ENCODE measurements around the gene PURB. TPM values are rescaled to one million over a fixed set of nuclear protein-coding genes. Genes with fewer than 3 reads are reported as not detected.
A peak's percentile ranks its signal among the peaks of the same experiment; 100 is the strongest.
"Not testable (repeated sequence)": the region's sequence is repeated elsewhere in the genome, so short reads cannot be mapped to it uniquely, and the experiment has no call there.

The PURB gene
- total and polyA plus RNA-seq, 7 experiments from 2014 or later: 1.7 to 30.5 (median 22.3) TPM

DNA sequence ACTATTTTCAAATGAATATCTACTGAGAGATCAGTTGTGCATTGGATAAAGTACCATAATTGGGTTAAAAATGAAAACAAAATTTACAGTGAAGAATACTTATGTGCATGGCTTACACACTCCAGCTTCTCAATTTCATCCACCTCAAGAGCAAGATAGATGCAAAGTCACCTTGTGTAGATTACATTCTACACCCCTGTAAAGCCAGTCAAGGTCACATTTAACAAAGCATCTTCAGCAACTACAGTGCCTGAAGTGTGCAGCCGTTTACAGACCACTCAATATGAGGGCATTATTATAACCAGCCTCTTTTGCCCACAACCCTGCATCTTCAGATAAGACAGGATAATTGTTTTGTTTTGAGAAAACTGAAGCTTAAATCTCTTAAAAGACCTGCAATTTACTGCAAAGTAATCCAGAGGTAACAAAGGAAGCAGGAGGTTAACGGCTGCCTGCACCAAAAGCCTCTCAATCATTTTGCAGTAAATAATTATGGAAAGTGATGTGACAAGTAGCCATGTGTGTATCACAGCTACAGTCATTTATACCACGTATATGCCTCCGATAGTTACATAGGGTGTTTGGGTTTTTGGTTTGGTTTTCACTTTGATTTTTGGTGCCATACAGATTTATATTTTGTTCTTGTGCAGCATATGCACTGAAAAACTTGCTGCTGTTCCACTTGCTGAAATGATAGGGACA is 4.9 kb downstream of the PURB start:
- intact Hi-C loops (cut with micrococcal nuclease): no loop called here

GRCh38 chr7:44876393-44876792 is 8.9 kb downstream of the PURB start:
- Mint-ChIP-seq H3K27me3 (no peaks in the 10 kb centered on the region), H3K4me3 (no peak overlapping the region), H3K4me1 (peaks cover 0 to 31% (median 19%) of the 10 kb centered on the region in 7 donors), H3K9me3 (peaks cover 0 to 80% (median 24%) of the 10 kb centered on the region in 11 donors), H3K27ac (no peak overlapping the region), H3K36me3 (peaks cover 0 to 26% (median 15%) of the 10 kb centered on the region in 5 donors)
- Histone ChIP-seq H3K4me3 (ENCODE audit: low read length) (no peak overlapping the region), H3K27ac (ENCODE audit: low read depth, low read length) (no peak overlapping the region), H3K36me3 (ENCODE audit: control insufficient read depth in 2 of 3, insufficient read depth in 3 of 3, low read length in 3 of 3) (no peaks in the 10 kb centered on the region), H3K27me3 (ENCODE audit: control insufficient read depth in 2 of 2, insufficient read depth in 2 of 2, low read length in 2 of 2) (no peaks in the 10 kb centered on the region), H3K9me3 (ENCODE audit: control insufficient read depth in 2 of 3, low read length in 3 of 3) (peaks cover 0 to 21% (median 0%) of the 10 kb centered on the region in 3 experiments), H3K4me1 (ENCODE audit: control insufficient read depth in 2 of 2, insufficient read depth in 2 of 2, low read length in 2 of 2) (peaks cover 2 to 14% of the 10 kb centered on the region in 2 donors)
- POLR2A ChIA-PET: interaction anchor here (1.5 kb wide), 1 partner anchor 9 kb away, joined by 4 read pairs; no protein-coding TSS in a partner anchor
- intact Hi-C loops (cut with micrococcal nuclease): no loop called here
- ATAC-seq (no peak), DNase-seq (no peak)
- CTCF ChIA-PET: interaction anchor here (0.7 kb wide), 1 partner anchor 1324 kb away, joined by 3 read pairs; no protein-coding TSS in a partner anchor

More for the DNA sequence above, 4.9 kb downstream of the PURB start:
- peaks cover 0 to 3% (median 0%) of the 10 kb centered on the region in 3 experiments for H3K36me3 ChIP-seq (ENCODE audit: control insufficient read depth in 2 of 3, insufficient read depth in 3 of 3, low read length in 3 of 3)
- no peaks in the 10 kb centered on the region for H3K27me3 ChIP-seq (ENCODE audit: control insufficient read depth in 2 of 2, insufficient read depth in 2 of 2, low read length in 2 of 2)
- peak overlapping the region in 7 of 10 donors; percentile 5 to 83 (median 32) for H3K4me3 Mint-ChIP-seq
- H3K9me3 Mint-ChIP-seq: peaks cover 0 to 91% (median 35%) of the 10 kb centered on the region in 11 donors
- ChIA-PET POLR2A (interaction anchor here (0.6 to 1.3 kb wide), 4 partner anchors 14 to 99 kb away, joined by 3 to 4 read pairs (median 3); partner anchors contain the start of gene MYO1G), CTCF (interaction anchor here (2.2 kb wide), 1 partner anchor 23 kb away, joined by 5 read pairs; no protein-coding TSS in a partner anchor)
- ATAC-seq: no peak
- peaks cover 0 to 33% (median 25%) of the 10 kb centered on the region in 5 donors for H3K36me3 Mint-ChIP-seq
- peak overlapping the region in 3 of 9 donors; percentile 11 to 73 (median 28) for H3K27ac Mint-ChIP-seq
- H3K27me3 Mint-ChIP-seq: no peaks in the 10 kb centered on the region
- peaks cover 0 to 57% (median 42%) of the 10 kb centered on the region in 7 donors for H3K4me1 Mint-ChIP-seq
- no peak for DNase-seq
- H3K9me3 ChIP-seq (ENCODE audit: control insufficient read depth in 2 of 3, low read length in 3 of 3): peaks cover 6 to 30% (median 18%) of the 10 kb centered on the region in 3 experiments
- no peak overlapping the region for H3K27ac ChIP-seq (ENCODE audit: low read depth, low read length)
- peaks cover 19 to 39% of the 10 kb centered on the region in 2 donors for H3K4me1 ChIP-seq (ENCODE audit: control insufficient read depth in 2 of 2, insufficient read depth in 2 of 2, low read length in 2 of 2)
- no peak overlapping the region for H3K4me3 ChIP-seq (ENCODE audit: low read length)

DNA sequence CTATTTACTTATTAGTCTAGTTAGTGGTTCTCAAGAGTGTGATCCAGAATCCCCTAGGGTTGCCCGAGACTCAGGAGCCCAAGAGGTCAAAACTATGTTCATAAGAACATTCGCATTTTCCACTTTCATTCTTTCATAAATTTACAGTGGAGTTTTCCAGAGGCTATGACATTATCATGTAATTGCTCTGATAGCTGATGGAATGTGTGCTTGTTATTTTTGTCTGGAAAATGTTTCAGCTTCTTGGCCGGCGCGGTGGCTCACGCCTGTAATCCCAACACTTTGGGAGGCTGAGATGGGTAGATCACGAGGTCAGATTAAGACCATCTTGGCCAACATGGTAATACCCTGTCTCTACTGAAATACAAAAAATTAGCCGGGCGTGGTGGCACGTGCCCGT is 10.1 kb downstream of the PURB start:
- peaks cover 0 to 21% (median 0%) of the 10 kb centered on the region in 3 experiments for H3K9me3 ChIP-seq (ENCODE audit: control insufficient read depth in 2 of 3, low read length in 3 of 3)
- intact Hi-C loops (cut with micrococcal nuclease): no loop called here
- no peaks in the 10 kb centered on the region for H3K27me3 Mint-ChIP-seq
- H3K36me3 Mint-ChIP-seq: peaks cover 0 to 18% (median 8%) of the 10 kb centered on the region in 5 donors
- H3K27ac Mint-ChIP-seq: no peak overlapping the region
- peaks cover 0 to 19% (median 9%) of the 10 kb centered on the region in 7 donors for H3K4me1 Mint-ChIP-seq
- ATAC-seq (no peak), DNase-seq (no peak)
- H3K4me3 Mint-ChIP-seq: no peak overlapping the region
- H3K4me1 ChIP-seq (ENCODE audit: control insufficient read depth in 2 of 2, insufficient read depth in 2 of 2, low read length in 2 of 2): peaks cover 0 to 5% of the 10 kb centered on the region in 2 donors
- no peaks in the 10 kb centered on the region for H3K36me3 ChIP-seq (ENCODE audit: control insufficient read depth in 2 of 3, insufficient read depth in 3 of 3, low read length in 3 of 3)
- H3K27ac ChIP-seq (ENCODE audit: low read depth, low read length): no peak overlapping the region
- ChIA-PET CTCF (no interaction called here), POLR2A (interaction anchor here (0.7 to 1.0 kb wide), 2 partner anchors 9 to 240 kb away, joined by 3 to 4 read pairs; no protein-coding TSS in a partner anchor)
- H3K4me3 ChIP-seq (ENCODE audit: low read length): no peak overlapping the region
- no peaks in the 10 kb centered on the region for H3K27me3 ChIP-seq (ENCODE audit: control insufficient read depth in 2 of 2, insufficient read depth in 2 of 2, low read length in 2 of 2)
- peaks cover 0 to 74% (median 21%) of the 10 kb centered on the region in 11 donors for H3K9me3 Mint-ChIP-seq

- ATAC-seq: no peak
- Mint-ChIP-seq H3K36me3 (peaks cover 0 to 6% (median 0%) of the 10 kb centered on the region in 5 donors), H3K4me3 (no peak overlapping the region), H3K9me3 (peaks cover 0 to 60% (median 20%) of the 10 kb centered on the region in 11 donors), H3K27ac (no peak overlapping the region), H3K27me3 (no peaks in the 10 kb centered on the region), H3K4me1 (peaks cover 0 to 6% (median 0%) of the 10 kb centered on the region in 7 donors)
- CTCF ChIA-PET: interaction anchor here (0.6 to 0.8 kb wide), 2 partner anchors 21 to 127 kb away, joined by 3 to 6 read pairs; no protein-coding TSS in a partner anchor
- no peaks in the 10 kb centered on the region for H3K27me3 ChIP-seq (ENCODE audit: control insufficient read depth in 2 of 2, insufficient read depth in 2 of 2, low read length in 2 of 2)
- POLR2A ChIA-PET: interaction anchor here (1.6 kb wide), 1 partner anchor 12 kb away, joined by 10 read pairs; the partner anchor contains the start of gene PURB
- no peaks in the 10 kb centered on the region for H3K36me3 ChIP-seq (ENCODE audit: control insufficient read depth in 2 of 3, insufficient read depth in 3 of 3, low read length in 3 of 3)
- no peak for DNase-seq
- peaks cover 0 to 14% (median 0%) of the 10 kb centered on the region in 3 experiments for H3K9me3 ChIP-seq (ENCODE audit: control insufficient read depth in 2 of 3, low read length in 3 of 3)
- no peaks in the 10 kb centered on the region for H3K4me1 ChIP-seq (ENCODE audit: control insufficient read depth in 2 of 2, insufficient read depth in 2 of 2, low read length in 2 of 2)
- no peak overlapping the region for H3K4me3 ChIP-seq (ENCODE audit: low read length)
- H3K27ac ChIP-seq (ENCODE audit: low read depth, low read length): no peak overlapping the region
- intact Hi-C loops (cut with micrococcal nuclease): no loop called here
Measured at GRCh38 chr7:44872787-44873186, 12.5 kb downstream of the PURB start.

DNA sequence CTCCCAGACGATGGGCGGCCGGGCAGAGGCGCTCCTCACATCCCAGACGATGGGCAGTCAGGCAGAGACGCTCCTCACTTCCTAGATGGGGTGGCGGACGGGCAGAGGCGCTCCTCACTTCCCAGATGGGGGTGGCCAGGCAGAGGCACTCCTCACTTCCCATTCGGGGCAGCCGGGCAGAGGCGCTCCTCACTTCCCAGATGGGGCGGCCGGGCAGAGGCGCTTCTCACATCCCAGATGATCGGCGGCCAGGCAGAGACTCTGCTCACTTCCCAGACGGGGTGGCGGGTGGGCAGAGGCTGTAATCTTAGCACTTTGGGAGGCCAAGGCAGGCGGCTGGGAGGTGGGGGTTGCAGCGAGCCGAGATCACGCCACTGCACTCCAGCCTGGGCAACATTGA is 13.4 kb downstream of the PURB start:
- H3K27ac Mint-ChIP-seq; H3K4me1 ChIP-seq (ENCODE audit: control insufficient read depth in 2 of 2, insufficient read depth in 2 of 2, low read length in 2 of 2); H3K27ac ChIP-seq (ENCODE audit: low read depth, low read length); H3K36me3 ChIP-seq (ENCODE audit: control insufficient read depth in 2 of 3, insufficient read depth in 3 of 3, low read length in 3 of 3); intact Hi-C loops (cut with micrococcal nuclease); H3K4me3 ChIP-seq (ENCODE audit: low read length); H3K27me3 Mint-ChIP-seq; ATAC-seq; H3K36me3 Mint-ChIP-seq; POLR2A ChIA-PET; H3K4me3 Mint-ChIP-seq; DNase-seq; H3K27me3 ChIP-seq (ENCODE audit: control insufficient read depth in 2 of 2, insufficient read depth in 2 of 2, low read length in 2 of 2); H3K4me1 Mint-ChIP-seq; CTCF ChIA-PET: not testable (repeated sequence)
- peaks cover 0 to 12% (median 0%) of the 10 kb centered on the region in 3 experiments for H3K9me3 ChIP-seq (ENCODE audit: control insufficient read depth in 2 of 3, low read length in 3 of 3)
- H3K9me3 Mint-ChIP-seq: peaks cover 0 to 53% (median 19%) of the 10 kb centered on the region in 11 donors

- H3K36me3 ChIP-seq (ENCODE audit: control insufficient read depth in 2 of 3, insufficient read depth in 3 of 3, low read length in 3 of 3); H3K4me1 Mint-ChIP-seq; DNase-seq; H3K27ac ChIP-seq (ENCODE audit: low read depth, low read length); ATAC-seq; H3K4me3 ChIP-seq (ENCODE audit: low read length); H3K4me1 ChIP-seq (ENCODE audit: control insufficient read depth in 2 of 2, insufficient read depth in 2 of 2, low read length in 2 of 2); POLR2A ChIA-PET; H3K27me3 ChIP-seq (ENCODE audit: control insufficient read depth in 2 of 2, insufficient read depth in 2 of 2, low read length in 2 of 2); H3K27me3 Mint-ChIP-seq; CTCF ChIA-PET; H3K27ac Mint-ChIP-seq; intact Hi-C loops (cut with micrococcal nuclease); H3K36me3 Mint-ChIP-seq; H3K4me3 Mint-ChIP-seq: not testable (repeated sequence)
- peaks cover 0 to 42% (median 12%) of the 10 kb centered on the region in 11 donors for H3K9me3 Mint-ChIP-seq
- H3K9me3 ChIP-seq (ENCODE audit: control insufficient read depth in 2 of 3, low read length in 3 of 3): peaks cover 0 to 12% (median 0%) of the 10 kb centered on the region in 3 experiments
Measured at GRCh38 chr7:44870780-44871179, 14.6 kb downstream of the PURB start.
